Activated CD4-positive, alpha-beta T cell treated with anti-CD3 and anti-CD28 coated beads, Interleukin-2, amount 10 ng/mL, durations not matched to agents 24 days and 14 days (primary cell): Measurements from ENCODE around the gene ZDHHC5. TPM values are rescaled to one million over a fixed set of nuclear protein-coding genes. Genes with fewer than 3 reads are reported as not detected.
A peak's percentile ranks its signal among the peaks of the same experiment; 100 is the strongest.

ENCODE experiments used
- DNase-seq: peaks from one replicate; pipeline ENCODE4 v3.0.0; 2022
- H3K27ac Mint-ChIP-seq: one replicate; pipeline ENCODE4 v1.8.0; 2022; ENCODE audit warnings: mild to moderate bottlenecking, mixed read lengths
- H3K27me3 Mint-ChIP-seq: one replicate; pipeline ENCODE4 v1.8.0; 2022; ENCODE audit warnings: mixed read lengths
- H3K36me3 Mint-ChIP-seq: one replicate; pipeline ENCODE4 v1.8.0; 2022; ENCODE audit warnings: low read depth, mild to moderate bottlenecking, mixed read lengths
- H3K4me1 Mint-ChIP-seq: one replicate; pipeline ENCODE4 v1.8.0; 2021; ENCODE audit warnings: mixed read lengths
- H3K4me3 Mint-ChIP-seq: one replicate; pipeline ENCODE4 v1.8.0; 2022; ENCODE audit warnings: mild to moderate bottlenecking, moderate library complexity, mixed read lengths
- H3K9me3 Mint-ChIP-seq: one replicate; pipeline ENCODE4 v1.8.0; 2021; ENCODE audit warnings: mixed read lengths
- intact Hi-C: fragments of 100-400 bp; cut with micrococcal nuclease; formaldehyde crosslinking; loops from one replicate; pipeline ENCODE4 v1.15.1; 2023
- total RNA-seq: library from RNA; stranded (reverse); gene quantifications from 2 replicates; pipeline ENCODE4 v1.2.3, GENCODE V29; 2022

Gene ZDHHC5
- total RNA-seq, 1 donor from 2014 or later: 78.4 TPM

DNA sequence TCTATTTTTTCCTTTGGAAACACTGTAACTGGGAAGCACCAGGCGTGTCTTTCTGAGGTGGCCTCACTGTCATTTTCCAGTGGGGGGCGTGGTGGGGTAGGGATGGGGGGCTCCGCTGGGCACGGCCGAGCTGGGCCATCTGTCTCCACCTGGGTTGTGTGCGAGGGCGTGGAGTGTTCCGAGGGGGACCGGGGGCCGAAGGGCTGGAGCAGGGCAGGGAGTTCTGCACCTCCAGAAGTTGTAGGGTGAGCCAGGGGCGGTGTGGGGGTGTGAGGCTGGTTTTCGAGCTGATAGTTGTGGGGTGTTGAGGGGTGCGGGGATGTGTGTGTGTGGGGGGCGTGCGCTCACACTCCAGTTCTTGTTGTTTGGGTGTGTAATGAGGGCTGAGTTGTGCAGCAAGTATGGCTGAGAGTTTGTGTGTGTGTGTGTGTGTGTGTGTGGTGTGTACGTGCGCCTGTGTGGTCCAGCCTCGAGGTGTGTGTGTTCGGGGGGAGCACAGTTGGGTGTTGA is 29.0 kb upstream of the ZDHHC5 start:
- peaks cover 20% of the 10 kb centered on the region for H3K4me1 Mint-ChIP-seq
- DNase-seq: peak; percentile 64
- H3K9me3 Mint-ChIP-seq: no peaks in the 10 kb centered on the region
- H3K27me3 Mint-ChIP-seq: peaks cover 17% of the 10 kb centered on the region
- H3K36me3 Mint-ChIP-seq: no peaks in the 10 kb centered on the region
- intact Hi-C loops: no loop called here
- peak overlapping the region; percentile 78 for H3K27ac Mint-ChIP-seq
- peak overlapping the region; percentile 87 for H3K4me3 Mint-ChIP-seq

DNA sequence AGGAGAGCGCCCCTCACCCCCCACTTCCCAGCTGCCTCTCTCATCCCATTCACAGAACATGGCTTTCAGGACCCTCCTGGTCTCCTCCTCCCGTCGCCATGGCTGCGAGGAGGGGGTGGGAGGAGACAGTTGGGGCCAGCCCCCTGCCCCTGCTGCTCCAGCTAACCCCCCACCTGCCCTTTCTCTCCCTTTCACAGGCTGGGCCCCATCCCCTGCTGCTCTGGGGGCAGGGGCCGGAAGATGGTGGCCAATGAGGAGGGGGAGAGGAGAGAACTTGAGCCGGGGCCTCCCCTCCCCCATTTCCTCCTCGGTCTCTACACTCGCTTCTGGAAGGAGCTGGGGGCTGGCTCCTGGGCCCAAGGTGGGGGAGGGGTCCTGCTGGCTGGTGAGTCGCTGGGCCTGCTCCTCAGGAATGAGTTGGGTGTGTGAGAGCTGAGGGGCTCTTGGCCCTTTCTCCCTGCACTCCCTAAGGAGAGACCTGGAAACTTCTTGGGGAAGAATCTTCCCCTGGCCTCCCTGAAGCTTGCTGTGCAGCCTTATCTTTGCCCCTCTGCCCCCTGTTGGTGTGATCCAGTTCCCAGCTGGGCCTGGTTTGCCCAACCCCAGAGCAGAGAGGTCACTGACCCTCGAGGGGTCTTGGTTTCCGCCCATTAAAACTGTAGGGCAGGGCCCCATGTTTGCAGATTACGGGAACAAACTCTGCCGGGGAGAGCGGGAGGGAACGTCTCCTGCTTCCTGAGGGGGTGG is 28.4 kb upstream of the ZDHHC5 start:
- peak; percentile 72 for DNase-seq
- H3K27ac Mint-ChIP-seq: peak overlapping the region; percentile 60

DNA sequence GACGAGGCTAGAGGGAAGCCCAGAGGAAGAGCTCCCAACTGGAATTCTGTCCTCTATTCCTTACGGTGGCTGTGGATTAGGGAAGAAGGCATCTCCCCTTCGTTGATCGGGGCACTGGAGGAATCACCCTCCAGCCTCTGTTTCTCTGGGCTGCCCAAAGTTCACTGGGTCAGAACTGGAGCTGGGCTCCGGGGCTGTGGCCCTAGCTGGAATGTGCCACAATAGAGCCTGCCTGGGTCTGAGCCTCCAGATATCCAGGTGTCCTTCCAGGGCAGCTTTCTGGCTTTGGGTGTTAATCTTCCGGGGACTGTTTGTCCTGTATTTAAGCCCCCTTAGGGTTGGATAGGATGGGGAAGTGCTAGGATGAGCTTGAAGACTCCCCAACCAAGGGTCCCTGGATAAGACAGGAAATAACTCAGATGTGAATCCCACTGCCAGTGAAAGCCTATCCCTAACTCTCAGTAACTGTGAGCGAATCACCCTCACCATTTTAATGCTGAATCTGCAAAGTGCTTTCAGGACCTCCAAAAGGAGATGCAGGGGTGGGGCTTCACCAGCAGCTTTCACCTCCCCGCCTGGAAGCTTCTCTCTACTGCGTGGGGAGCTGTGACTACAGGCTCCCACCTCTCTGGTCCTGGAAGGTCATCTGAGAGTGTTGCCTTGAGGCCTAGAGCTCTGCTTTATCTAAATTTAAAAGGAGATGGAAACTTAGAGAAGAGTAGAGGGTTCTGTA is 27.7 kb upstream of the ZDHHC5 start:
- Mint-ChIP-seq H3K4me1 (peaks cover 27% of the 10 kb centered on the region), H3K36me3 (no peaks in the 10 kb centered on the region), H3K4me3 (no peak overlapping the region), H3K9me3 (no peaks in the 10 kb centered on the region), H3K27me3 (peaks cover 10% of the 10 kb centered on the region), H3K27ac (no peak overlapping the region)
- no peak for DNase-seq
- intact Hi-C loops: loop anchor here (2.0 kb wide), 1 partner anchor 181 kb away; no protein-coding TSS in a partner anchor

More for the DNA sequence above, 28.4 kb upstream of the ZDHHC5 start:
- peaks cover 21% of the 10 kb centered on the region for H3K4me1 Mint-ChIP-seq
- intact Hi-C loops: loop anchor here (2.0 kb wide), 1 partner anchor 181 kb away; no protein-coding TSS in a partner anchor
- no peaks in the 10 kb centered on the region for H3K36me3 Mint-ChIP-seq
- H3K4me3 Mint-ChIP-seq: peak overlapping the region; percentile 87
- H3K27me3 Mint-ChIP-seq: peaks cover 11% of the 10 kb centered on the region
- no peaks in the 10 kb centered on the region for H3K9me3 Mint-ChIP-seq

DNA sequence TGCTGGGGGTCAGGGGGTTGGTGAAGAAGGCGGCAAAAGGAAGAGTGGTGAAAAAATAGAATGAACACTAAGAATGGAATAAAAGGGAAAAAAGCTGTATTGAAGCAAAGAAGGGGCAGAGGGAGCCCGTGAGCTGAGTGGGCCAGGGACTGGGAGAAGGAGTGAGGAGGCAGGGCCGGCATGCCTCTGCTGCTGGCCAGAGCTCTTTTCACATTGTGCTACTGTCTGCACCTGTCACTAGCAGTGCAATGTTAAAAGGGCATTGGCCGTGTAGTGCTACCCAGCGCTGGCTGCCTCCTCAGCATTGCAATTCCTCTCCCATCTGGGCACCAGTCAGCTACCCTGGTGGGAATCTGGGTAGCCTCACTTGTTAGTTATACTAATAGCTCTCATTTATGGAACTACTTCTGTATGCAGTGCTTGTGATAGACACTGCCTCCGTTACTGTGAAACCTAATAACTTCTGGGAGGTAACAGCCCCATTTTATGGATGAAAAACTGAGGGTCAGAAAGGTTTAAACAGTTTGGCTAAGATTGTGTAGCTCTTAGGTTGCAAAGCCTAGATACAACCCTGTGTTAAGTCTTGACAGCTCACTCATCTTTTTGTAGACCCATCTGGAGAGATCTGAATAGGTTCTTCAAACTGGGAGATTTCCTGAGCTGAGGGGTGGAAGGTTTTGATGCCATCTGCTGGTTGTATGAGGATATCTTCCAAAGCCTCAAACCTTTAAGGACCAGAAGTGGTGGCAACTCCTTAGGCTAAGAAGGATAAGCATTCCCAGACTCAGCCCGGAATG is 26.7 kb upstream of the ZDHHC5 start:
- Mint-ChIP-seq H3K27me3 (peaks cover 15% of the 10 kb centered on the region), H3K9me3 (no peaks in the 10 kb centered on the region), H3K27ac (no peak overlapping the region), H3K4me3 (no peak overlapping the region), H3K4me1 (peaks cover 31% of the 10 kb centered on the region), H3K36me3 (no peaks in the 10 kb centered on the region)
- peak; percentile 77 for DNase-seq
- intact Hi-C loops: loop anchor here (1.0 to 2.0 kb wide), 3 partner anchors 73 to 296 kb away; no protein-coding TSS in a partner anchor

DNA sequence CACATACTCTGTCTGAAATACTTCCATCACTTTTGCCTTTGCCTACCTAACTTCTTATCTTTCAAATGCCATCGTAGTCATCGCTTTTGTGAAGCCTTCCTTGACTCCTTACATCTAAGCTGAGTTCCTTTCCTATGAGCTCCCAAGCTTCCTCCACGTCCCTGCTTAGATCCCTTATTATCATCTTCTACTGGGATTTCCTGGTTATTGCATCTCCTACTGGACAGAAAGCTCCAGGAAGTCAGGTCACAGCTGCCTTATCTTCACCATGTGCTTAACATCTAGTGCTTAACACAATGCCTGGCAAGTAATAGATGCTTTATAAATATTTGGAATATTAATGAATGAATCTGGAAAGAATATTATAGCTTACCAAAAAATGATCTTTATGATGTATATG is 24.1 kb upstream of the ZDHHC5 start:
- H3K27me3 Mint-ChIP-seq: peaks cover 39% of the 10 kb centered on the region
- H3K9me3 Mint-ChIP-seq: no peaks in the 10 kb centered on the region
- intact Hi-C loops: no loop called here
- H3K4me1 Mint-ChIP-seq: peaks cover 43% of the 10 kb centered on the region
- H3K27ac Mint-ChIP-seq: no peak overlapping the region
- H3K4me3 Mint-ChIP-seq: no peak overlapping the region
- H3K36me3 Mint-ChIP-seq: no peaks in the 10 kb centered on the region
- DNase-seq: no peak

DNA sequence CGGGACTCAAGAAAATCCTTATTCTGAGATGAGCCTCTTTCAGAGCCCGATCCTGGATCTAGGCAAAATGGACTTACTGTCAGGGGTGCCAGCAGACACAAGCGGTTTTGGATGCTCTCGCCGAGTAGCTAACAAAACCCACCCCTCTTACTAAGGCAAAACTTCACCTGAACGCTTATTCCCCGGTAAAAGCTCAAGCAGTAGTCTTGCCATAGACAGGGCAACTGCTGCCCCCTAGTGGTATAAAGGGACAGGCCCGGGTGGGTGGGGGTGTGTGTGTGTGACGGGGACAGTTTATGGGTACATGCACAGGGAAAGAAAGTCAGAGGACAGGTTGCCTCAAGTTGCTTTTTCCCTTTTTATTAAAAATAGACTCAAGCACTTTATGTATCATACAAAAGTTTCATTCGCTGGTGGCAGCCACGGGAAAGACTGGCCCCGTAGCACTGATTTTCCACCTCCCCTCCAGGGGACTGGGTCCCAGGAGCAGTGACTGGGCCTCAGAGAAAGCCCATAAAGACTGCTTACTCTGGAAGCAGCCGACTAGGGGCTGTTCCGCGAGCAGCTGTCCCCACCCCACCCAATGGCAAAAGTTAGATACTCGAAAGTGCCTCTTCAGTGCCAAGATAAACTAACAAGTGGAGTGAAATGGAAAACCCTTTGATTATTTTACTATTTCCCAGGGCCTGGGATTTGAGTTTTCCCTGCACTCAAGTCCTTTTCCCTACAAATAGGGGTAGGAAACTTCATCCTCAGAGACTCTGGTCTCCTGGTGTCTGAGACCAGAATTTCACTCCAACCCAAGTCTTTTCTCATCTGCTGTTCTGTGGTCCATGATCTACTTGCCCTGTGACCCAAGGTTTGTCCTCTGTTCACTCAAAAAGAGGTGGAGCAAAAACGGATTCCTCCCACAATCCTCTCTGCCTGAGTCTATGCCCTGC is 22.9 kb upstream of the ZDHHC5 start:
- Mint-ChIP-seq H3K36me3 (no peaks in the 10 kb centered on the region), H3K4me1 (peaks cover 48% of the 10 kb centered on the region), H3K9me3 (no peaks in the 10 kb centered on the region), H3K4me3 (no peak overlapping the region), H3K27ac (no peak overlapping the region), H3K27me3 (peaks cover 40% of the 10 kb centered on the region)
- DNase-seq: peak; percentile 96
- intact Hi-C loops: loop anchor here (5.0 kb wide), 1 partner anchor 308 kb away; the partner anchor contains the start of genes P2RX3 and SSRP1

DNA sequence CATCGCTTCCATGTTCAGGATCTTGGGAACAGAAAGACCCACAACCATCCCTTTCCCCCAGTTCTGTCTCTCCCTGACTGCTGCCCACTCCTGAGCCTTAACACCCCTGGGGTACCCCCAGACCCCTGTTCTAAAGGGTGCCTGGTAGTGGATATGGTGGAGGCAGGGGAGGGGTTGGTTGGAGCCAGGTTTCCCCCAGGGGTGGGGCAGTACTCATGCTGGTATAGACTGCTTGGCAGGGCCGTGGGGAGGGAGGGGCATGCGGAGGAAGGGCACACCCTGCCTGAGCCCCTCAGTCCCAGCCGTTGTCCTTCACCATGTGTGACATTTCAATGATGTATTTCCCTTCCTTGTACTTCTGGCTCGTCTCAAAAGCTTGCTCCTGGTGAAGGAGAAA is 22.2 kb upstream of the ZDHHC5 start:
- peaks cover 40% of the 10 kb centered on the region for H3K27me3 Mint-ChIP-seq
- DNase-seq: no peak
- no peak overlapping the region for H3K27ac Mint-ChIP-seq
- no peaks in the 10 kb centered on the region for H3K9me3 Mint-ChIP-seq
- H3K36me3 Mint-ChIP-seq: no peaks in the 10 kb centered on the region
- H3K4me1 Mint-ChIP-seq: peaks cover 50% of the 10 kb centered on the region
- no peak overlapping the region for H3K4me3 Mint-ChIP-seq
- intact Hi-C loops: loop anchor here (5.0 kb wide), 1 partner anchor 308 kb away; the partner anchor contains the start of genes P2RX3 and SSRP1

DNA sequence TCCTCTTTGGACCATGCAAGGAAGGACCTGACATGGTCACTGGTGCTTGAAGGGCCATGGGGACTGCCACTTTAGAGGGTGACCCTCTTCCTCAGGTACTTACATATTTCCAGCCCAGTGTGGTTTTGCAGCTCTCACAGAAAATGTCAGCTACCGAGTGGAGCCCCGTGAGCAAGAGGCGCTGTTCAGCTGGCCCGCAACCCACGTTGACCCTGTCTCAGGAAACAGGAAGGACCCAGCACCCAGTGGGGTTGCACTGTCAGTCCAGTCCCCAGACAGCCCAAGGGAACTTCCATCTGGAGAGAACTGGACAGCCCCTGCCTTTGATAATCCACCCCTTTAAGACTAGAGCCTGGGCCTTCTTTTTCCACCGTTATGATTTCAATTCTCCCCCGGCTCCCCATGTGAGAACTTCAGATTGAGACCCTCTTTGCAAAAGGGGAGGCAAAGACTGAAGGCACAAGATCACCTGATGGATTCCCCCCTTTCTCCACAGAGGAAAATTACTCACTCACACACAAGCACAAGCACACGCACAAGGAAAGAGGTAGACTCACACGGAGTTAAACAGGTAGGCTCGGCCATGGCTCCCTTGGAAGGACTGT is 21.6 kb upstream of the ZDHHC5 start:
- intact Hi-C loops: loop anchor here (5.0 kb wide), 1 partner anchor 309 kb away; the partner anchor contains the start of genes P2RX3 and SSRP1
- peaks cover 40% of the 10 kb centered on the region for H3K27me3 Mint-ChIP-seq
- no peaks in the 10 kb centered on the region for H3K36me3 Mint-ChIP-seq
- peaks cover 47% of the 10 kb centered on the region for H3K4me1 Mint-ChIP-seq
- H3K4me3 Mint-ChIP-seq: no peak overlapping the region
- H3K27ac Mint-ChIP-seq: no peak overlapping the region
- no peaks in the 10 kb centered on the region for H3K9me3 Mint-ChIP-seq
- no peak for DNase-seq

DNA sequence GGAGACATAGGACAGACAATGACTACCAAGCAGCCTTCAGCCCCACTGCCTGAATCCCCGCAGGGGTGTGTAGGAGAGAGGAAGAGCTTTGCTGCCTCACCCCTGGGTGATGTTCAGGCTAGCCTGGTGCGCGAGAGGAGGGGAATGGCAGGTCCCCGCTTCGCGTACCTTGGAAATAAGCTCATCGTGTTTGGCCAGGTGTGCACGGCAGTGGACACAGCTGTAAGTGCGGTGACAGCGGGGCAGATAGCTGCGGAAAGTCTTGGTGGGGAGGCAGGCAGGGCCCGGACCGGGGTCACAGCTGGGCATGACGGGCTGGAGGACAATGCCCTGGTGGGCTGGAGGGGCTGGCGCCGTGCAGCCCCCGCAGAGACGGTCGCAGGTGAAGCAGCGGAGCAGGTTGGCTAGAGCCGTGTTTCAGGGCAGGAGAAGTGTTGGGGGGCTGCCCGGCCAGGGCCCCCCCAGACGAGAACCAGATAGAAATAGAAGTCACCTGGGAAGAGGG is 21.1 kb upstream of the ZDHHC5 start:
- no peak for DNase-seq
- intact Hi-C loops: loop anchor here (5.0 kb wide), 1 partner anchor 310 kb away; the partner anchor contains the start of genes P2RX3 and SSRP1
- Mint-ChIP-seq H3K9me3 (no peaks in the 10 kb centered on the region), H3K27ac (no peak overlapping the region), H3K4me1 (peaks cover 46% of the 10 kb centered on the region), H3K27me3 (peaks cover 40% of the 10 kb centered on the region), H3K36me3 (no peaks in the 10 kb centered on the region), H3K4me3 (no peak overlapping the region)

DNA sequence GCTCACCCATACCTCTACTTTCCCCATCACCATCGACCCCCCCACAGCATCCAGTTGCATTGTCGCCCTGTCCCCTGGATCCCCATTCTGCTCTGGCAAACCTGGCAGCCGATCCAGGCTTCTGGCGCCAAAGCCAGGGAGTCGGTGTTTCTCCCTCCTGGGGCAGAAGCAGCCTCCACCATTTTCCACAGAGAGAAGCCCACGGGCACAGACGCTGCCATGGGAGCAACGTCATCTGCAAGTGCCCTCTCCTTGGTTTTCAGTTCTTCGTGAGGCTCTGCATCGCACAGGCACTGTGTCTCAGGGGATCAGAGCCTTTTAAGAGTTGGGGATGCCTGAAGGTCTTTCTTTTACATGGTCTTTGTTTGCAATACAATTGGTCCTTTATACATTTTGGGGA is 20.5 kb upstream of the ZDHHC5 start:
- H3K27ac Mint-ChIP-seq: no peak overlapping the region
- H3K27me3 Mint-ChIP-seq: peaks cover 40% of the 10 kb centered on the region
- no peaks in the 10 kb centered on the region for H3K36me3 Mint-ChIP-seq
- no peaks in the 10 kb centered on the region for H3K9me3 Mint-ChIP-seq
- peaks cover 46% of the 10 kb centered on the region for H3K4me1 Mint-ChIP-seq
- intact Hi-C loops: loop anchor here (5.0 kb wide), 1 partner anchor 310 kb away; the partner anchor contains the start of genes P2RX3 and SSRP1
- H3K4me3 Mint-ChIP-seq: no peak overlapping the region
- DNase-seq: no peak

DNA sequence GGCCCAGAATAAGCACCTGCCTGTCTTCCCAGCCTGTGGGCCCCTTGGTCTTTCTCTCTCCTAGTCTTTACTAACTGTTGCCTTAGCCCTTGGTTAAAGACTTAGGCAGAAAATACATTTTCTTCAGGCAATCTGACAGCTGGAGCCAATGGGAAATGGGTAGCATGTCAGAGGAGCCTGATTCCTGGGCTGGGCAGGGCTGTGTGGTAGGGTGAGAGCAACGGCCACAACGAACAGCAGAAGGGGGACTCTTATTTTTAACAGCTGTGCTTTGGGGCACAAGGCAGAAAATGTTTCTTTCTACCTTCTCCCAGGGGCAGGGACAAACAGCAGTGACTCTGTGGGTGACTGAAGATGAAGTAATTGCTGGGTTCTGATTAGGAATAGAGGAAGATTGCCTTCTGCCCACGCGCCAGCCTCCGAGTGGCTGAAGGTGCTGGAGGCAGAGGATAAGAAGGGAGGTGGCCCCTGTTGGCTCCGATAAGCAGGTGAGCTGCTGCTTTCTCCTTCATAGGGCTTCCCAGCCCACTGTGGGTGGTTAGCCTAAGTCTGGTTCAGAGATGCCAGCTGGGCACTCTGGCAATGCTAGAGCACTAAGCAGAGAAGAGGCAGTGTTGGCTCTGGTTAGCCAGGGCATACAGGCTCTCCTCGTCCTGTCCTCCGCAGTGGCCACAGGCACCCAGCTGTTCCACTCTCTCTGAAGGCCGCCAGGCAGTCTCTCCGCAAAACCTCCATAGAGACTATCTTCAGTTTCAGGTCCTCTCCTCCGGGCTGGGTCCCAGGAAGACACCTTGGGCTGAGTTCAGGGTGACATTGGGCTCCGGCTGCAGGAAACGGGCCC is 19.7 kb upstream of the ZDHHC5 start:
- DNase-seq: peak; percentile 61
- Mint-ChIP-seq H3K36me3 (no peaks in the 10 kb centered on the region), H3K9me3 (no peaks in the 10 kb centered on the region), H3K4me3 (peak overlapping the region; percentile 86), H3K27me3 (peaks cover 39% of the 10 kb centered on the region), H3K27ac (peak overlapping the region; percentile 70), H3K4me1 (peaks cover 52% of the 10 kb centered on the region)
- intact Hi-C loops: loop anchor here (5.0 kb wide), 1 partner anchor 311 kb away; the partner anchor contains the start of genes P2RX3 and SSRP1
